ENCODE measurements around the gene SLC25A28. TPM values are rescaled to one million over a fixed set of nuclear protein-coding genes. Genes with fewer than 3 reads are reported as not detected.

Gene SLC25A28
- total and polyA plus RNA-seq, 2 donors from 2014 or later: 43.0 to 57.1 TPM

DNA sequence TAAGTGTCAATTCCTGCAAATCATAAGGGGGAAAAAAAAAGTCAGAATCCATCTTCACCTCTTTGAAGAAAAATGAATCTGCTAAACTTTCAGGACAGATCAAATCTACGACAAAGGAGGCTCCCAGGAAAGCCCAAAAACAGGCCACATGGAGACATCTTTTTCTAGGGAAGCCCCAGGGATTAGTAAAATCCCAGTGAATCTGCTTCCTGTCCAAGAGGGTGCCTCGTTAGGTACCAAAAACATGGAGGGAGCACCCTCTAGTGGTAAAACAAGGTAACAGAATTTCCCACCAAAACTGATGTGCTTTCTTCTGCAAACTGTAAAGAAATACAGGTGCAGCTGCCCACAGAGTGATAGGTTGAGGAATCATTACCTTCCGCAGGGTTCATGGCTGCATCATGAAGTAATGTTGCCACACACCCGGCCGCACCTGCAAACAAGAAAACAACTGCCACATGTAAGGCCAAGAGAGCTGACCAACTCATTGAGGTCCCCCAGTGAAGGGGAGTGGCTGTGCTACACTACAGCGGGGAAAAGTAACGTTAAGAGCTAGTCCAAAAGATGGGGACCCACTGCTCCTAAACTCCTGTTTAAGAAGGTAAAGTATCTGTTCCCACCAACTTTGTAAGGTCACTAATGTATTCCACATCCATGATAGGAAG lies 7.9 kb downstream of the SLC25A28 start:
- intact Hi-C loops (cut with DNase I): loop anchor here (10.0 kb wide), 1 partner anchor 187 kb away; no protein-coding TSS in a partner anchor
- Histone ChIP-seq H3K36me3 (ENCODE audit: control insufficient read depth in 2 of 3, insufficient read depth in 3 of 3, low read length in 3 of 3) (peaks cover 0 to 22% (median 20%) of the 10 kb centered on the region in 3 donors), H3K9me3 (ENCODE audit: control insufficient read depth in 2 of 3, insufficient read depth in 1 of 3, low read length in 3 of 3) (no peaks in the 10 kb centered on the region), H3K4me1 (ENCODE audit: control insufficient read depth in 2 of 3, insufficient read depth in 2 of 3, low read depth in 1 of 3, low read length in 3 of 3) (peaks cover 0 to 7% (median 0%) of the 10 kb centered on the region in 3 donors), H3K4me3 (ENCODE audit: low read length in 3 of 3) (no peak overlapping the region), H3K9ac (ENCODE audit: low read length in 3 of 3) (peak overlapping the region in 1 of 3 donors; percentile 24), H3K27ac (ENCODE audit: low read depth in 2 of 2, low read length in 2 of 2) (no peak overlapping the region), H3K27me3 (ENCODE audit: control insufficient read depth, insufficient read depth, low read length) (no peaks in the 10 kb centered on the region)
- DNase-seq (peak in 4 of 5 donors; percentile 41 to 75 (median 56)), FAIRE-seq (no peak)
- TF ChIP-seq, protein P1, sequence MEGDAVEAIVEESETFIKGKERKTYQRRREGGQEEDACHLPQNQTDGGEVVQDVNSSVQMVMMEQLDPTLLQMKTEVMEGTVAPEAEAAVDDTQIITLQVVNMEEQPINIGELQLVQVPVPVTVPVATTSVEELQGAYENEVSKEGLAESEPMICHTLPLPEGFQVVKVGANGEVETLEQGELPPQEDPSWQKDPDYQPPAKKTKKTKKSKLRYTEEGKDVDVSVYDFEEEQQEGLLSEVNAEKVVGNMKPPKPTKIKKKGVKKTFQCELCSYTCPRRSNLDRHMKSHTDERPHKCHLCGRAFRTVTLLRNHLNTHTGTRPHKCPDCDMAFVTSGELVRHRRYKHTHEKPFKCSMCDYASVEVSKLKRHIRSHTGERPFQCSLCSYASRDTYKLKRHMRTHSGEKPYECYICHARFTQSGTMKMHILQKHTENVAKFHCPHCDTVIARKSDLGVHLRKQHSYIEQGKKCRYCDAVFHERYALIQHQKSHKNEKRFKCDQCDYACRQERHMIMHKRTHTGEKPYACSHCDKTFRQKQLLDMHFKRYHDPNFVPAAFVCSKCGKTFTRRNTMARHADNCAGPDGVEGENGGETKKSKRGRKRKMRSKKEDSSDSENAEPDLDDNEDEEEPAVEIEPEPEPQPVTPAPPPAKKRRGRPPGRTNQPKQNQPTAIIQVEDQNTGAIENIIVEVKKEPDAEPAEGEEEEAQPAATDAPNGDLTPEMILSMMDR (IDR thresholded peaks at IDR 0.05; ENCODE audit: borderline replicate concordance, extremely low read depth, insufficient read depth): peak; percentile 80

DNA sequence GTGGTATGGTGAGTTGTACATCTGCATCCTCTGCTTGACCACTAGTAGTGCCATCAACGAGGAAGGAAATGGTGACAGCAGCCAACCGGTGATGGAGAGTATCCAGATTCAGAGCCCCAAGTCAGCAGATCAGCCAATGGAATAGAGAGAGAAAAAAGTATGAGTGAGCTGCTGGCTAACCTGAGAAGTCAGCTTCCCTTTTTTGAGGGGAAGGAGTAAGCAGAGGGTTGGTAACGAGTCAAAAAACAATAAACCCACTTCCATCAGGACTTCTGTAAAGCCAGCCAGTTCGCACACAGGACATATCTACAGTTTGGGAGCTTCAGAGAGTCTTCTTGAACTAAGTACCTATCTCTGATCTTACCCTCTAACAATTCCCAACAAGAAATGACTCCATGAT lies 8.9 kb downstream of the SLC25A28 start:
- no peak overlapping the region for H3K27ac ChIP-seq (ENCODE audit: low read depth in 2 of 2, low read length in 2 of 2)
- no peak overlapping the region for H3K9ac ChIP-seq (ENCODE audit: low read length in 3 of 3)
- H3K36me3 ChIP-seq (ENCODE audit: control insufficient read depth in 2 of 3, insufficient read depth in 3 of 3, low read length in 3 of 3): peaks cover 0 to 22% (median 20%) of the 10 kb centered on the region in 3 donors
- DNase-seq: no peak
- H3K4me1 ChIP-seq (ENCODE audit: control insufficient read depth in 2 of 3, insufficient read depth in 2 of 3, low read depth in 1 of 3, low read length in 3 of 3): no peaks in the 10 kb centered on the region
- FAIRE-seq: no peak
- H3K4me3 ChIP-seq (ENCODE audit: low read length in 3 of 3): no peak overlapping the region
- TF ChIP-seq, protein P1 (IDR thresholded peaks at IDR 0.05; ENCODE audit: borderline replicate concordance, extremely low read depth, insufficient read depth): no peak
- no peaks in the 10 kb centered on the region for H3K27me3 ChIP-seq (ENCODE audit: control insufficient read depth, insufficient read depth, low read length)
- intact Hi-C loops (cut with DNase I): loop anchor here (10.0 kb wide), 1 partner anchor 187 kb away; no protein-coding TSS in a partner anchor
- H3K9me3 ChIP-seq (ENCODE audit: control insufficient read depth in 2 of 3, insufficient read depth in 1 of 3, low read length in 3 of 3): no peaks in the 10 kb centered on the region

DNA sequence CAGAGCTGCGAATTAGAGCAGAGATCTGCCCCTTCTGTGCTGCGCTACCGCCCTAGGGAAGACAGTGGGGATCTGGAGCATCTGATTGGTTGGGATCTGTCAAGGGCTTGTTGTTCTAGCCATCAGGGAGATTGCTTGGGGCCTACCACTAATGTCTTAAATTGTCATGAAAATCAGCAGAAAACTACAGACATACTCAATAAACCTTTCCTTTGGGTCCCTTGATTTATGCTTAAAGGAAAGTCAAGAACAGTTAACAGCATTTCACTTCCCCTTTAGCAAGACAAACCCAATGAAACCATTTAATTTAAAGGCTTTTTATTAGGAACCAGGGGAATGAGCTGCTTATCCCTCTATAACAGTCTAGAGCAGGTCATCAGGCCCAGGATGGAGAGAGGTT lies 10.0 kb downstream of the SLC25A28 start:
- TF ChIP-seq, protein P1 (IDR thresholded peaks at IDR 0.05; ENCODE audit: borderline replicate concordance, extremely low read depth, insufficient read depth): no peak
- no peaks in the 10 kb centered on the region for H3K4me1 ChIP-seq (ENCODE audit: control insufficient read depth in 2 of 3, insufficient read depth in 2 of 3, low read depth in 1 of 3, low read length in 3 of 3)
- no peak for DNase-seq
- H3K27ac ChIP-seq (ENCODE audit: low read depth in 2 of 2, low read length in 2 of 2): no peak overlapping the region
- no peaks in the 10 kb centered on the region for H3K27me3 ChIP-seq (ENCODE audit: control insufficient read depth, insufficient read depth, low read length)
- no peak overlapping the region for H3K4me3 ChIP-seq (ENCODE audit: low read length in 3 of 3)
- no peak for FAIRE-seq
- no peaks in the 10 kb centered on the region for H3K9me3 ChIP-seq (ENCODE audit: control insufficient read depth in 2 of 3, insufficient read depth in 1 of 3, low read length in 3 of 3)
- H3K36me3 ChIP-seq (ENCODE audit: control insufficient read depth in 2 of 3, insufficient read depth in 3 of 3, low read length in 3 of 3): peaks cover 0 to 22% (median 20%) of the 10 kb centered on the region in 3 donors
- H3K9ac ChIP-seq (ENCODE audit: low read length in 3 of 3): no peak overlapping the region
- intact Hi-C loops (cut with DNase I): loop anchor here (10.0 kb wide), 1 partner anchor 185 kb away; no protein-coding TSS in a partner anchor

Data from kidney (tissue), 14 donors.